CD4-positive, alpha-beta T cell treated with Interleukin-6 for 4 hours (primary cell): ENCODE data around the gene GABRQ.
"Not testable (repeated sequence)": the region's sequence is repeated elsewhere in the genome, so short reads cannot be mapped to it uniquely, and the experiment has no call there.

ENCODE experiments used
- DNase-seq: peaks from one replicate; pipeline ENCODE4 v3.0.0-alpha.2; 2020; ENCODE audit warnings: mixed read lengths

GABRQ gene

DNA sequence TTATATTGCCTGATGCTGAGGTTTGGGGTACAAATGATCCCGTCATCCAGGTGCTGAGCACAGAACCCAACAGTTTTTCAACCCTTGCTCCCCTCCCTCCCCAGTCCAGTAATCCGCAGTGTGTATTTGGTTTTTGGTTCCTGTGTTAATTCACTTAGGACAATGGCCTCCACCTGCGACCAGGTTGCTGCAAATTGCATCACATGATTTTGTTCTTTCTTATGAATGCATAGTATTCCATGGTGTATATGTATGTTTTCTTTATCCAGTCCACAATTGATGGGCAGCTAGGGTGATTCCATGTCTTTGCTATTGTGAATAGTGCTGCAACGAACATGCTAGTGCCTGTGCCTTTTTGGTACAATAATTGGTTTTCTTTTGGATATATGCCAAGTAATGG, 25.4 kb downstream of the GABRQ start:
- no peak for DNase-seq

DNA sequence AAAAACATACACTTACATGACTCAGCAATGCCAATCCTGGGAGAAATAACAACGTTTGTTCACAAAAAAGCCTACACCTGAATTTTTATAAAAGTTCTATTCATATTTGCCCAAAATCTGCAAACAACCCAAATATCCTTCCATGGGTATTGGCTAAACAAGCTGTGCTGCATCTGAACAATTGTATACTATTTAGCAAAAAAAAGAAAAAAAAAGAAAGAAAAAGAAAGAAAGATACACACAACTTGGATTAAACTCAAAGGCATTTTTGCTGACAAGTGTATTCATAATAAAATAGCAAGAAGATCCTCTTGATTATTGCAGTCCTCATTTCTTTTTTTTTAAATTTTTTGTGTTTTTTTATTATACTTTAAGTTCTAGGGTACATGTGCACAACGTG, 36.4 kb downstream of the GABRQ start:
- DNase-seq: no peak

DNA sequence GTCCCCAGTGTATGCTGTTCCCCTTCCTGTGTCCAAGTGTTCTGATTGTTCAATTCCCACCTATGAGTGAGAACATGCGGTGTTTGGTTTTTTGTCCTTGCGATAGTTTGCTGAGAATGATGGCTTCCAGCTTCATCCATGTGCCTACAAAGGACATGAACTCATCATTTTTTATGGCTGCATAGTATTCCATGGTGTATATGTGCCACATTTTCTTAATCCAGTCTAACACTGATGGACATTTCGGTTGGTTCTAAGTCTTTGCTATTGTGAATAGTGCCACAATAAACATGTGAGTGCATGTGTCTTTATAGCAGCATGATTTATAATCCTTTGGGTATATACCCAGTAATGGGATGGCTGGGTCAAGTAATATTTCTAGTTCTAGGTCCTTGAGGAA, 37.0 kb downstream of the GABRQ start:
- not testable (repeated sequence) for DNase-seq

DNA sequence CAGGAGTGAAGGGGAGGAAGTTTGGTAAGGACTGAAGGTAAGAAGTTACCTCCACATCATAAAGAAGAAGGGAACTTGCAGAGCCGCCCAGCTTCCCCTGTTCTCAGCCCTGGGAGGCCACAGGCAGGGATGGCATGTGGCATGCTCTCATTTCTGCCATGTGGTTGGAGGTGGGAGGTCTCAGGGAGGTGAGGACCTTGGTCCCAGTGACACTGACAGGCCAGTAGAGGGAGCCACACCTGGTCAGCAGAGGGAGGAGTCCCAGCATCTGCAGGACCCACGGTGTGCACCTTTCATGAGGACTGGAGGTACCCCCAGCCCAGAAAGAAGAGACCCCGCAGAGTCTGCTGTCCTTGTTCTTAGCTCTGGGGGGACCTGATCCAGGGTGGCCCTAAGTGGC, 43.3 kb downstream of the GABRQ start:
- DNase-seq: not testable (repeated sequence)

DNA sequence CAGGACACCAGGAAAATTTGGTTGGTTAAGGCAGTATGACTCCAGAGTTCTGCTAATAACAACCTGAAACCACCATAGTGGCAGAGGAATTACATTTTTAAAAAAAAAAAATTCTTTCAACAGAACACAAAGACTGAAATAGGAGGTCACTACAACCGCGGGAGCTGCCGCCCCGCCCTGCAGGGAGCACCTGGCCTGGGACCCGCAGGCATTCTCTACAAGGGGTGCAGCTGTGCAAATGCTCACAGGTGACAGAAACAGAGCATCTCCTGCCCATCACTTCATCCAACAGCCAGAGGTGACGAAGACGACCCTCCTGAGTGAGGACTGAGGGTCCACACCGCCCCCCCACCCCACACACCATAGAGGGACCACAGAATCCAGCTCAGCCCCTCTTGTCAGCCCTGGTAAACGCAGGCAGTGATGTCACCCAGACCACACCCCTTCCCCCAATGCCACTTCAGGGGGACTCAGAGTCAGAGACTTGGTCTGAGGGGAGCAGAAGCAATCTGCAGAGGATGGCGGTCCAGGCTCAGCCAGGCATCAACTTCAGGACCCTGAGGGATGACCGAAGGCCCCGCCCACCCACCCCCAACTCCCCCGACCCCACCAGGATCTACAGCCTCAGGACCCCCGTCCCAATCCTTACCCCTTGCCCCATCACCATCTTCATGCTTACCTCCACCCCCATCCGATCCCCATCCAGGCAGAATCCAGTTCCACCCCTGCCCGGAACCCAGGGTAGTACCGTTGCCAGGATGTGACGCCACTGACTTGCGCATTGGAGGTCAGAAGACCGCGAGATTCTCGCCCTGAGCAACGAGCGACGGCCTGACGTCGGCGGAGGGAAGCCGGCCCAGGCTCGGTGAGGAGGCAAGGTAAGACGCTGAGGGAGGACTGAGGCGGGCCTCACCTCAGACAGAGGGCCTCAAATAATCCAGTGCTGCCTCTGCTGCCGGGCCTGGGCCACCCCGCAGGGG, 60.5 kb downstream of the GABRQ start, which contains the start of gene MAGEA3:
MAGEA3 (plus strand) TSS at position 843 of the 980 bp plus-strand sequence. CDS start 2,039 bp downstream, outside the sequence.
- not testable (repeated sequence) for DNase-seq

DNA sequence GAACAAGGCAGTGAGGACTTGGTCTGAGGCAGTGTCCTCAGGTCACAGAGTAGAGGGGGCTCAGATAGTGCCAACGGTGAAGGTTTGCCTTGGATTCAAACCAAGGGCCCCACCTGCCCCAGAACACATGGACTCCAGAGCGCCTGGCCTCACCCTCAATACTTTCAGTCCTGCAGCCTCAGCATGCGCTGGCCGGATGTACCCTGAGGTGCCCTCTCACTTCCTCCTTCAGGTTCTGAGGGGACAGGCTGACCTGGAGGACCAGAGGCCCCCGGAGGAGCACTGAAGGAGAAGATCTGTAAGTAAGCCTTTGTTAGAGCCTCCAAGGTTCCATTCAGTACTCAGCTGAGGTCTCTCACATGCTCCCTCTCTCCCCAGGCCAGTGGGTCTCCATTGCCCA, 62.7 kb downstream of the GABRQ start:
- DNase-seq: not testable (repeated sequence)

DNA sequence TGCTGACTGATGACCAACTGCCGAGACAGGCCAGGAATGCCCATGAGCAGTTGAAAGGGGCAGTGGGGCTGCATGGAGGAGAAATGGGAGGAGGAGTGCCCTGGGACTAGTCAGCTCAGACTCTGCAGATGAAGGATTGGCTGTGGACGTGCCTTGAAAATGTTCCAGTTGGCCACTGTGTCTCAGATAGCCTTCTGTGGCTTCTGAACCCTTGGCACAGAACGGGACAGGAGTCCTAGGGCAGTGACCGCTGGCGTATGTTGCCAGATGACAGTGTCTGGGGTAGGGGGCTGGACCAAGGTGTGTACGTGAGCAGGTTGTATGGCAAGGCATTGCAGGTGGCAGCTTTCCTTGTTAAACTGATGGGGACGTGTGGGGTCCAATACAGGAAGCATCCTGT, 68.8 kb downstream of the GABRQ start:
- DNase-seq: not testable (repeated sequence)
